ENCODE results near the gene BTG1. TPM values are rescaled to one million over a fixed set of nuclear protein-coding genes. Genes with fewer than 3 reads are reported as not detected.

Gene BTG1
- total RNA-seq, 1 donor: 539 TPM

DNA sequence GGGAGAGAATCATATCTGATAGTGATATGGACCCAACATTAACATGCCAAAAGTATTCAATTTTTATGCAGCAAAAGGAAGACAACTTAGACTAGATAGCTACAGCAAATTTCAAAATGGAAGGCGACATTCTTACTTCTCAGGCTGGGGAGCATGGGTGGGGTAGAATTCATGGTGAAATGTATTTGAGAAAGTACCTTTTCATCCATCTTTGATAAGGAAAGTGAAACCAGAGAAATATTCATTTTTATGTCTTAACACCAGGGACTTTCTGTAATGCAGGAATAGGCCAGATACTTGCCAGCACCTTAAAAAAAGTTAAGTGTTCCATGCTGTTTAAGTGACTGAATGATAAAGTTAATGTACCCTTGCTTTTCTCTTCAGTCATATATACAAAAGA, 13.4 kb downstream of the BTG1 start:
- Histone ChIP-seq H3K4me3 (ENCODE audit: low read length) (no peak overlapping the region), H3K9me3 (ENCODE audit: low read depth, low read length) (no peaks in the 10 kb centered on the region), H3K4me1 (ENCODE audit: insufficient read depth, low read length) (peaks cover 93% of the 10 kb centered on the region), H3K27me3 (ENCODE audit: insufficient read depth, low read length) (no peaks in the 10 kb centered on the region)

DNA sequence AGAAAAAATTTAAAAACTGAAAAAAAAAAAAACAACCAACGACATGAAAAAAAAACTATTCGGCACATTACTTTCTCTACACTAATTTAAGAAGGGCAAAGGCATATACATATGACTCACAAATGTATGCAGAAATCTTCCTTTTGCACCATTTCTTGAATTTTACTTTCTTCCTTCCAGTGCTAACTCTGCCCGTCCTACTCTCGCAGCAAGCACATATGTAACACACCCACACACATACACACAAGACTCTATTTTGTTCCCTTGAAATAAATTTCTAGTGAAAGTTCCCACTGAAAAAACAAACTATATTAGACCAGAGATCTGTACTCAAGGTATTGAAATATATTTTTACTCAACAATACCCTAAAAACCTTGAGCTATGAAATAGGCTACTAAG, 14.6 kb downstream of the BTG1 start:
- Histone ChIP-seq H3K4me3 (ENCODE audit: low read length) (no peak overlapping the region), H3K27me3 (ENCODE audit: insufficient read depth, low read length) (no peaks in the 10 kb centered on the region), H3K4me1 (ENCODE audit: insufficient read depth, low read length) (peaks cover 95% of the 10 kb centered on the region), H3K9me3 (ENCODE audit: low read depth, low read length) (no peaks in the 10 kb centered on the region)

DNA sequence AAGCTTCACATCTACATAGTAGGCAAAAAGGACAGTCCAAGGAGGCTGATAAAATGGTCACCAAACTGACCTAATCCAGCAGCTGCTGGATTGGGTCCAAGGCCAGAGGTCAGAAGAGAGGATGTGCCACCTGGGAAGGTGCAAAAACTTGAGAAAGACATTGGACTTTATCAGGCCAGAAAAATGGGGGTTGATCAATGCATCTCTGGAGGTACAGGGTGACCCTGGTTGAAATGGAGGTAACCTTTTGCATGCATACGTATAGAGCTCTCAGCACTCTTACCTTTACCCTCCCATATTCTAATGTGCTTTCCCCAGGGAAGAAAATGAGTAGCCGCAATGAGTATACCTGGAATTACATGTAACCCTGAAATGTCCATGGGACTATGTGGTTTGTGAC, 16.0 kb downstream of the BTG1 start:
- Histone ChIP-seq H3K4me3 (ENCODE audit: low read length) (no peak overlapping the region), H3K9me3 (ENCODE audit: low read depth, low read length) (no peaks in the 10 kb centered on the region), H3K4me1 (ENCODE audit: insufficient read depth, low read length) (peaks cover 95% of the 10 kb centered on the region), H3K27me3 (ENCODE audit: insufficient read depth, low read length) (no peaks in the 10 kb centered on the region)

- H3K27me3 ChIP-seq (ENCODE audit: insufficient read depth, low read length): no peaks in the 10 kb centered on the region
- H3K4me1 ChIP-seq (ENCODE audit: insufficient read depth, low read length): peaks cover 95% of the 10 kb centered on the region
- H3K9me3 ChIP-seq (ENCODE audit: low read depth, low read length): no peaks in the 10 kb centered on the region
- no peak overlapping the region for H3K4me3 ChIP-seq (ENCODE audit: low read length)
Observed at GRCh38 chr12:92128612-92129011, 17.0 kb downstream of the BTG1 start.

GRCh38 chr12:92124689-92125029, 21.0 kb downstream of the BTG1 start:
- no peak overlapping the region for H3K4me3 ChIP-seq (ENCODE audit: low read length)
- no peaks in the 10 kb centered on the region for H3K27me3 ChIP-seq (ENCODE audit: insufficient read depth, low read length)
- peaks cover 71% of the 10 kb centered on the region for H3K4me1 ChIP-seq (ENCODE audit: insufficient read depth, low read length)
- H3K9me3 ChIP-seq (ENCODE audit: low read depth, low read length): peaks cover 8% of the 10 kb centered on the region

GRCh38 chr12:92123780-92124688, 21.6 kb downstream of the BTG1 start:
- H3K9me3 ChIP-seq (ENCODE audit: low read depth, low read length): peaks cover 13% of the 10 kb centered on the region
- no peak overlapping the region for H3K4me3 ChIP-seq (ENCODE audit: low read length)
- no peaks in the 10 kb centered on the region for H3K27me3 ChIP-seq (ENCODE audit: insufficient read depth, low read length)
- H3K4me1 ChIP-seq (ENCODE audit: insufficient read depth, low read length): peaks cover 64% of the 10 kb centered on the region

DNA sequence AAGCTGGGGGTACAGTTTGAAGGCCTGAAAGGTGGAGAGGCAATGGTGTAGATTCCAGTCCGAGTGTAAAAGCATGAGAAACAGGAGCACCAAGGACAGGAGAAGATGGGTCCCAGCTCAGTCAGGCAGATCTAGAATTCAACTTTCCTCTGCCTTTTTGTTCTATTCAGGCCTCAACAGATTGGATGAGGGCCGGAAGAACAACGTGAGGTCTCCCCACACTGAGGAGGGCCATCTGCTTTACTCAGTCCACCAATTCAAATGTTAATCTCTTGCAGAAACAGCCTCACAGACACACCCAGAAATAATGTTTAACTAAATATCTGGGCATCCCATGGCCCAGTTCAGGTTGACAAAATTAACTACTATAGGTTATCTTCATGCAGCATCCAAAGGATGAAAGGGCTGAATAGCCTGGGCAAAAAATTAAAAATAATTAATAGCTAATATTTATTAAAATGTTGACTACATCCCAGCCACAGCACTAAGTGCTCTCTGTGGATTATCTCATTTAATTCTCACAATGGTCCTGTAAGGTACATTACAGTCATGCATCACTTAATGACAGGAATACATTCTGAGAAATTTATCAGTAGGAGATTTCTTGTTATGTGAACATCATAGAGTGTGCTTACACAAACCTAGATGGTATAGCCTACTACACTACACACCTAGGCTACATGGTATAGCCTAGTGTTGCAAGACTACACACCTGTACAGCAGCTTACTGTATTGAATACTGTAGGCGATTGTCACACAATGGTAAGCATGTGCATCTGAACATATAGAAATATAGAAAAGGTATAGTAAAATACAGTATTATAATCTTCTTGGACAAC, 22.5 kb downstream of the BTG1 start:
- H3K27me3 ChIP-seq (ENCODE audit: insufficient read depth, low read length): no peaks in the 10 kb centered on the region
- peaks cover 13% of the 10 kb centered on the region for H3K9me3 ChIP-seq (ENCODE audit: low read depth, low read length)
- H3K4me3 ChIP-seq (ENCODE audit: low read length): no peak overlapping the region
- H3K4me1 ChIP-seq (ENCODE audit: insufficient read depth, low read length): peaks cover 56% of the 10 kb centered on the region

DNA sequence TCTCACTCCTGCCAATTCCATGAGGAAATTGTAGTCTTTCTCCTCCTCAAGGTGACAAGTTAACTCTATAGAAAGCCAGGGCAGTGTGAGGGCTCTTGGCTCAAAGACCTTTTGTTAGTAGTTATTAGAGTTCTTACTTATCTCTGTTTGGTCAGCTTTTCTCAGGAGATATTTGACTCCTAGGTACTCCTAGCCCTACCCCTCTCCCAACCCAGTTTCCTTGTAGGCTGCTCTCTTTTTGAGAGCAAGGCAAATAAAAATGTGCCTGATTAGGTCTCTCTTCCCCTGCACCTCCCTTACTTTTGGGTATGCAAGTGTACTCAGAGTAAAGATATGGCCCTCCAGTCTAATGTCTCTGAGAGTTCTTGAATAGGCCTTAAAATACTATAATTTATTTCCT, 23.8 kb downstream of the BTG1 start:
- Histone ChIP-seq H3K9me3 (ENCODE audit: low read depth, low read length) (peaks cover 13% of the 10 kb centered on the region), H3K4me3 (ENCODE audit: low read length) (no peak overlapping the region), H3K4me1 (ENCODE audit: insufficient read depth, low read length) (peaks cover 43% of the 10 kb centered on the region), H3K27me3 (ENCODE audit: insufficient read depth, low read length) (no peaks in the 10 kb centered on the region)

DNA sequence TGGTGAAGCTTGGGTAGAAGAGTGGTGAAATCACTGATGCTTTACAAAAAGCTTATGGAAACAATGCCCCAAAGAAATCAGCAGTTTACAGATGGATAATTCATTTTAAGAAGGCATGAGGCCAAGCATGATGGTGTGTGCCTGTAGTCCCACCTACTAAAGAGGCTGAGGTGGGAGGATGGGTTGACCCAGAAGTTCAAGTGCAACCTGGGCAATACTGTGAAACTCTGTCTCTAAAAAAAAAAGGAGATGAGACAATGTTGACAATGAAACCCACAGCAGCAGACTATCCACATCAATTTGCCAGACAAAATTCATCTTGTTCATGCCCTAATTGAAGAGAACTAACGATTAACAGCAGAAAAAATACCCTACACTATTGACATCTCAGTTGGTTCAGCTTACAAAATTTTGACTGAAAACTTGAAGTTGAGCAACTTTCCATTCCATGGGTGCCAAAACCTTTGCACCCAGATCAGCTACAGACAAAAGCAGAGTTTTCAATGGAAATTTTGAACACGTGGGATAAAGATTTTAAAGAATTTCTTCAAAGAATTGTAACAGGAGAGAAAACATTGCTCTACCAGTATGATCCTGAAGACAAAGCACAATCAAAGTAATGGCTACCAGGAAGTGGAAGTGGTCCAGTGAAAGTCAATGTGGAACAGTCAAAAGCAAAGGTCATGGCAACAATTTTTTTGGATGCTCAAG, 26.7 kb downstream of the BTG1 start:
- Histone ChIP-seq H3K4me3 (ENCODE audit: low read length) (no peak overlapping the region), H3K4me1 (ENCODE audit: insufficient read depth, low read length) (peaks cover 17% of the 10 kb centered on the region), H3K9me3 (ENCODE audit: low read depth, low read length) (peaks cover 13% of the 10 kb centered on the region), H3K27me3 (ENCODE audit: insufficient read depth, low read length) (no peaks in the 10 kb centered on the region)

DNA sequence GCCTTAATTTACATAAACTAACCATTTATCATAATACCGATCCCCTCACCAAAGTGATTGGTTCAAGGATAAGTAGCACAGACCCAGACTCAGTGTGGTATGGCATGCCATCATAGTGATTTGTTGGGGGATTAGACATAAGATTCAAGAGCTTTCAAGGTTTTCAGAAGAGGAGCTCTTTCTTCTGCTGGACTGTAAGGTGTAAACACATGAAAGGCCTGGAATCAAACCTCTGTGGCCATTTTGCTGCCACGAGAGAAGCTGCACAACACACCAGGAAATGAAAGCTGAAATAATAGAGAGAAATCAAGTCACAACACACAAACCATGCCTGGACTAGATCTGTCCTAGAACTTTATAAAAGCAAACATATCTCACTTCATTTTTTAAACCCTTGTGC, 30.8 kb downstream of the BTG1 start:
- peaks cover 9% of the 10 kb centered on the region for H3K4me1 ChIP-seq (ENCODE audit: insufficient read depth, low read length)
- H3K9me3 ChIP-seq (ENCODE audit: low read depth, low read length): peaks cover 7% of the 10 kb centered on the region
- no peak overlapping the region for H3K4me3 ChIP-seq (ENCODE audit: low read length)
- no peaks in the 10 kb centered on the region for H3K27me3 ChIP-seq (ENCODE audit: insufficient read depth, low read length)

GRCh38 chr12:92111256-92111655, 34.4 kb downstream of the BTG1 start:
- Histone ChIP-seq H3K9me3 (ENCODE audit: low read depth, low read length) (no peaks in the 10 kb centered on the region), H3K4me1 (ENCODE audit: insufficient read depth, low read length) (peaks cover 41% of the 10 kb centered on the region), H3K27me3 (ENCODE audit: insufficient read depth, low read length) (no peaks in the 10 kb centered on the region), H3K4me3 (ENCODE audit: low read length) (no peak overlapping the region)

GRCh38 chr12:92110083-92110640, 35.5 kb downstream of the BTG1 start:
- no peaks in the 10 kb centered on the region for H3K27me3 ChIP-seq (ENCODE audit: insufficient read depth, low read length)
- H3K9me3 ChIP-seq (ENCODE audit: low read depth, low read length): no peaks in the 10 kb centered on the region
- H3K4me3 ChIP-seq (ENCODE audit: low read length): no peak overlapping the region
- peaks cover 51% of the 10 kb centered on the region for H3K4me1 ChIP-seq (ENCODE audit: insufficient read depth, low read length)

GRCh38 chr12:92109613-92110012, 36.0 kb downstream of the BTG1 start:
- Histone ChIP-seq H3K27me3 (ENCODE audit: insufficient read depth, low read length) (no peaks in the 10 kb centered on the region), H3K4me1 (ENCODE audit: insufficient read depth, low read length) (peaks cover 55% of the 10 kb centered on the region), H3K4me3 (ENCODE audit: low read length) (no peak overlapping the region)

DNA sequence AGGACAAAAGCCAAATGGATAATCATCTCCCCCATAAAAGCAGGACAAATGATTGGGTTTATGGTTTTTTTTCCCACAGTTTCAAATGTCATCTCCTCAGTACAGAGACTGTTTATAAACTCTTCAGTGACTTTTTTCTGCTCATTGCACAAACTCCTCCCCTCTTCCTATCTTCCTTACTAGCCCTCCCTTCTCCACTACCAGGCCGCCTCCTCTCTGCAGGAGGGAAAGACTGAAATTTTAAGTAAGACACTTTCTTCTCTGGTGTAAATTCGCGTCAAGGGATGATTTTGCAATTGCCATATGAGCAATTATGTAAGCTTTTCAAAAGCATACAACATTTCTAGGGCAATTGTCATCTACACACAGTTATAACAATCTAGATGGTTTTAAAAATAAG, 37.0 kb downstream of the BTG1 start:
- no peaks in the 10 kb centered on the region for H3K9me3 ChIP-seq (ENCODE audit: low read depth, low read length)
- no peaks in the 10 kb centered on the region for H3K27me3 ChIP-seq (ENCODE audit: insufficient read depth, low read length)
- H3K4me3 ChIP-seq (ENCODE audit: low read length): no peak overlapping the region
- peaks cover 55% of the 10 kb centered on the region for H3K4me1 ChIP-seq (ENCODE audit: insufficient read depth, low read length)

More at GRCh38 chr12:92109613-92110012, 36.0 kb downstream of the BTG1 start:
- no peaks in the 10 kb centered on the region for H3K9me3 ChIP-seq (ENCODE audit: low read depth, low read length)

Measured in mononuclear cell (primary cell).